KOPT-K1 (cell line): ENCODE results near the gene MAP4K1.

Experiments
- H3K27ac ChIP-seq: fragments of 200-600 bp; sonication (generic); 2 replicates; pipeline ENCODE4 v1.5.1; 2016; ENCODE audit warnings: antibody characterized with exemption, mild to moderate bottlenecking, low read depth, low read length; ENCODE audit not compliant: poor library complexity, severe bottlenecking
- H3K36me3 ChIP-seq: fragments of 200-600 bp; sonication (generic); 2 replicates; pipeline ENCODE4 v1.5.1; 2017; ENCODE audit warnings: antibody characterized with exemption, mild to moderate bottlenecking, low read length, moderate library complexity; ENCODE audit not compliant: insufficient read depth
- H3K9me3 ChIP-seq: fragments of 200-600 bp; sonication (generic); 2 replicates; pipeline ENCODE4 v1.5.1; 2017; ENCODE audit warnings: antibody characterized with exemption, low read length, mild to moderate bottlenecking; ENCODE audit not compliant: insufficient read depth, poor library complexity, severe bottlenecking

The MAP4K1 gene

DNA sequence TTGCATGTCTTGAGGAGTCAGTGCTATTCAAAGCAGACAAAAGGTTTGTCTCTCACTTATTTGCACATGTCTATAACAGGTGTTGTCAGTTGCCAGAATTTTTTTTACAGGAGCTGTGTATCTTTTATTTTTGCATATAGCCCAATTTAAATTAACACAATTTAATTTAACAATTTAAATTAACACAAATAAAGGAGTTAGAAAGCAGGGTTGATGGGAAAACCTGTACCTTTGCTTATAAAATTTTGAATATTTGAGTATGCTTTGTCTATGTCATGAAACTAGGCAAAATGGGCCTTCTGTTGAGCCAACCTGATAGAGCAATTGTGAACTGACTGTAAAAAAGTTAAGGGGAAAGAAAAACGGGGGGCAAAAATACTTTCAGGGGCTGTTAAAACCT lies 78.0 kb downstream of the MAP4K1 start:
- peaks cover 20% of the 10 kb centered on the region for H3K9me3 ChIP-seq
- no peaks in the 10 kb centered on the region for H3K36me3 ChIP-seq
- H3K27ac ChIP-seq = no peak overlapping the region

DNA sequence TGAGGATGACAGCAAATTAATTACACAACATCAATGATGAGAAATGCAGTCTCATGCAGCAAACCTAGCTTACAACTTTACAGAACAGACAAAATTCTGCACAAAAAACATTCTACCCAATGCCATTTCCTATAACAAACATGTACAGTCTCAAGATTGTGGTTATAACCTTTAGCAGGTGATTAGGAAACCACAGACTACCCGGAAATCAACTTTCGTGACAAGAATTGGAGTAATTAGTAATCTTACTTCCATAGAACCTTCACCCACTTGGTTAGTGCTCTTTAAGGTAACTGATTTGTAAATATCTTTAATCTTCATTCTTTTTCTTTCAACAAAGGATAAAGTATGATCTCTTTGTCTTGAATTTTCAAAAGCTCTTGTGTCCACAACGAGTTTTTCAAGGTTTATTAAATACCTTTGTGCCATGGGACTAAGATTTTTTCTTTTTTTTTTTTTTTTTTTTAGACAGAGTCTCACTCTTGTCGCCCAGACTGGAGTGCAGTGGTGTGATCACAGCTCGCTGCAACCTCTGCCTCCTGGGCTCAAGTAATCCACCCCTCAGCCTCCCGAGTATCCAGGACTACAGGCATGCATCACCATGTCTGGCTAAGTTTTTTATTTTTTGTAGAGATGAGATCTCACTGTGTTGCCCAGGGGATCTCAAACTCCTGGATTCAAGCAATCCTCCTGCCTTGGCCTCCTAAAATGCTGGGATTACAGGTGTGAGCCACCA lies 78.8 kb downstream of the MAP4K1 start:
- Histone ChIP-seq H3K9me3 (peaks cover 26% of the 10 kb centered on the region), H3K36me3 (no peaks in the 10 kb centered on the region), H3K27ac (no peak overlapping the region)

DNA sequence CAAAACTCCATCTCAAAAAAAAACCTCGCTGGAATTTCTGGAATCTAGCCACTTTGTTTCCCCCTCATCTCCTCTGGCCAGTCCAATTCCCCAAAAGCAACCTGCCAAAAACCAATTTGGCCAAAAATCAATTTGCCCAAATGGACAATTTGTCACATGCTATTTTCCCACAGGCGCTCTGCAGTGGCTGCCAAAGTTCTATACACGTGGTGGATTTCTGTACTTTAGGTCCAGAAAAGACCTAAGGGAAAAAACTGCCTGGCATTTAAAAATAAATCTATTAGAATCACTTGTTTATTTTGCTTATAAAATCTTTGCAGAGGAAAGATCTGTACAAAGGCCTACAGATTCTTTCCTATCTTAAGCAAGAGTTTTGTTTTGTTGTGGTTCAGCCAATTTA lies 79.4 kb downstream of the MAP4K1 start:
- Histone ChIP-seq H3K36me3 (no peaks in the 10 kb centered on the region), H3K27ac (no peak overlapping the region), H3K9me3 (peaks cover 26% of the 10 kb centered on the region)
